GM19035 (cell line): ENCODE results near the gene CCDC149.
"Not testable (repeated sequence)": the region's sequence is repeated elsewhere in the genome, so short reads cannot be mapped to it uniquely, and the experiment has no call there.

ENCODE experiments used
- ATAC-seq: cut with Tn5 transposase; IDR thresholded peaks from one replicate; pipeline ENCODE4 v1.9.1; 2021; ENCODE audit not compliant: unreplicated experiment

The CCDC149 gene

DNA sequence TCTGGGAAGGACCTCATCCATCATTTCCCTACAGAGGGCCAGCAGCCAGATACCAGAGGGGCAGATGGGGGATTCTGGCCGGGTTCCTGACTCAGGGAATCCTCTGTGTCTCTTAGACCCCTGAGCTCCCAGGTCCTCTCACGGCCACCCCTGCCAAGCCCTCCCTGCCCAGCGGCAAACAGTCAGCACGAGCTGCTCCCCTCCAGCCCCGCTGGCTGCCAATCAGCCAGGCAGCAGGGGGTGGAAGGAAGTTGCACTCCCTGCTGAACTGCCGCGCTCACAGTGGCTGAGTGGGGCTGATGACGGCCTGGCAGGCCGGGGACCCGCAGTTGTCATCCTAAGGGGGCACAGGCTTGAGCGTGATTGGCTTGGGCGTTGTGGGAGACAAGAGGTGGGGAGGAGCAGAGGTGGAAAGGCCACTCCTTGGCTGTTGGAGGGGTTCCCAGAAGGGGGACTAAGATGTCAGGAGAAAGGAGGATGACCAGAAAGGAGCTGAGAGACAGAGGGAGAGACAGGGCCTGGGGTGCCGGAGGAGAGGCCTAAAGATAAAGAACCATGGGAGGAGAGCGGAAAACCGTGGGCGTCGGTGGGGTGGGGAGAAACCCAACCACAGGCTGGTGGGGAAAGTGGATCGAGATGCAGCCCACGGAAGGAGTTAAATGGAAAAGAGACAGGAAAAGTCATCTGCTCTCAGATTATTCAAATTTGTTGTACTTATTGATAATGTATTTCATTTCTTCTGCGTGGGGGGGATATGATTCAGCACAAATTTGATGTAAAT is 4.4 kb upstream of the CCDC149 start:
- no peak for ATAC-seq

GRCh38 chr4:24915121-24915922 is 2.5 kb upstream of the CCDC149 start:
- no peak for ATAC-seq

DNA sequence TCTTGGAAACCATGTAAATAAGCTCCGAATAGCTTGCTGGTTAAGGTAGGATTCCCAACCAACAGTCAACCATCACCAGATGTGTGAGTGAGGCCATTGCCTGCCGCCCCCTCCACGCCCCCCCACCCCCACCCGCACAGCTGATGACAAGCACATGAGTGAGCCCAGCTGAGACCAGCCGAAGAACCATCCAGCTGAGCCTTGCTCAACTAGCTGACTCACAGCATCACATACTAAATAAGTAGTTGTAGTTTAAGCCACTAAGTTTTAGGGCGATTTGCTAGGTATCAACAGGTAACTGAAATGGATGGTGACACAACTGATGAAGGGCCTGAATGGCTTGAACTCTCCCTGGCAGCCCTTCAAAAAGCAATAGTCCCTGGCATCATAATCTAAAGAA is 1.6 kb upstream of the CCDC149 start:
- ATAC-seq, result no peak

GRCh38 chr4:24913119-24913485 is 260 bp upstream of the CCDC149 start:
- no peak for ATAC-seq

DNA sequence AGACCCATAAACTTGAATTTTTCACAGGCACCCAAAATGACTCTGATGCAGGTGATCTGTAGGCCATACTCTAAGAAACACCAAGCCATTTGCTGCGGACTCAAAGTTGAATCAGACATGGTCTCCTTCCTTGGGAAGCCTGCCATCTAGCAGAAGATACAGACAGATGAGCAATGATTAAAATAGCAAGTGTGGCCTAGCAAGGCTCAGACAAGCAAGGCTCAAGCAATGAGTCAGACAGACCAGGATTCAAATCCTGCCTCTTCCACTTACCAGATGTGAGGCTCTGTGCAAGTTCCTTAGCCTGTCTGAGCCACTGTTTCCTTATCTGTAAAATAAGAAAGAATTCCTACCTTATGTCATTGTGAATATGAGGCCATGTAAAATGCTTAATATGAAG is 2.3 kb downstream of the CCDC149 start:
- ATAC-seq, result no peak

GRCh38 chr4:24909606-24910005 is 3.2 kb downstream of the CCDC149 start:
- ATAC-seq, result not testable (repeated sequence)

GRCh38 chr4:24897639-24898038 is 15.2 kb downstream of the CCDC149 start:
- ATAC-seq, result no peak

- ATAC-seq, result no peak
These were observed 15.9 kb downstream of the CCDC149 start for GRCh38 chr4:24896977-24897376.

DNA sequence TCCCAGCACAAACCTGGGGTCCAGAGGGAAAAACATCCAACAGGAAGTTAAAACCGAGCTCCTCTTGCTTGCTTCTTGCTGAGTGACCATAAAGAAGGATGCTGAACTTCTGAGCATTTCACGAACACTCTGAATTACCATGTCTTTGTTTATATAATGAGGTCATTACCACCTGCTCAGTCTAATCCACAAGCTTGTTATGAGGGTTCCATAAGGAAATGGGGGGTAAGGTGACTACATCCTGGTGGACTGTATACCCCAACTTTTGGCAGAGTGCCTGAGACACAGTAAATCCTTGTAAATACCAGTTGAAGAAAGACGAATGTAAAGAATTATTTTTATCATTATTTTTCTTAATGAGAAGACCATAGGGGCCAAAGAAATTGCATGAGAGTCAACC is 16.8 kb downstream of the CCDC149 start:
- no peak for ATAC-seq

- no peak for ATAC-seq
These were observed 17.4 kb downstream of the CCDC149 start for GRCh38 chr4:24895461-24895860.

DNA sequence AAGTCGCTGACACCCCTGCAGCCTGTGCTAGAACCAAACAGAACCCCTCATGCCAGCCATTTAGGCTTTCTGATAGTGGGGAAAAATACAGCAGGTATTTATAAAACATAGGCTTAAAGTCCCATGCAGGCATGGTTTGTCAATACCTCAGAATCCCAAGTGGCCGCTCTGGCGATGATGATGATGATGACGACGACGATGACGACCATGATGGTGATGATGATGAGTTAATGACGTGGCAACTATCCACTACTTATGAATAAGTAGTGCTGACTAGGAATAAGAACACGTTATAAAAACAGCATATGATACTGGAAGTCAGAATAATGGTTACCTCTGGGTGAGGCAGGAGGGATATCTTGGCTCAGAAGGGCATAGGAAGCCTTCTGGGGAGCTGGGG is 18.0 kb downstream of the CCDC149 start:
- ATAC-seq, result no peak

- ATAC-seq, result no peak
These were observed 18.6 kb downstream of the CCDC149 start for GRCh38 chr4:24894243-24894642.

DNA sequence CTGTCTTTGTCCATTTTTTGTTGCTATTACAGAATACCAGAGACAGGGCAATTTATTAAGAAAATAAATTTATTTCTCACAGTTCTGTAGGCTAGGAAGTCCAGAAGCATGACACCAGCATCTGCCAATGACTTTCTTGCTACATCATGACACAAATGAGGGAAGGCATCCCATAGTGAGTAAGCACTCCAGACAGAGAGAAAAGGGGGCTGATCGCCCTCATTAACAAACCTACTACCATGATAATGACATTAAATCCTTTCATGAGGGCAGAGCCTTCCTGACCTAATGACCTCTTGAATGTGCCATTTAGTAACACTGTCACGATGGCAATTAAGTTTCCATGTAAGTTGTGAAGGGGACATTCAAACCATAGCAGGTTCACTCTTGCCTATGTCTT is 20.1 kb downstream of the CCDC149 start:
- no peak for ATAC-seq

GRCh38 chr4:24892278-24892677 is 20.6 kb downstream of the CCDC149 start:
- ATAC-seq, result no peak

GRCh38 chr4:24890561-24891126 is 22.2 kb downstream of the CCDC149 start:
- no peak for ATAC-seq

- ATAC-seq, result no peak
These were observed 22.9 kb downstream of the CCDC149 start for GRCh38 chr4:24889991-24890390.

DNA sequence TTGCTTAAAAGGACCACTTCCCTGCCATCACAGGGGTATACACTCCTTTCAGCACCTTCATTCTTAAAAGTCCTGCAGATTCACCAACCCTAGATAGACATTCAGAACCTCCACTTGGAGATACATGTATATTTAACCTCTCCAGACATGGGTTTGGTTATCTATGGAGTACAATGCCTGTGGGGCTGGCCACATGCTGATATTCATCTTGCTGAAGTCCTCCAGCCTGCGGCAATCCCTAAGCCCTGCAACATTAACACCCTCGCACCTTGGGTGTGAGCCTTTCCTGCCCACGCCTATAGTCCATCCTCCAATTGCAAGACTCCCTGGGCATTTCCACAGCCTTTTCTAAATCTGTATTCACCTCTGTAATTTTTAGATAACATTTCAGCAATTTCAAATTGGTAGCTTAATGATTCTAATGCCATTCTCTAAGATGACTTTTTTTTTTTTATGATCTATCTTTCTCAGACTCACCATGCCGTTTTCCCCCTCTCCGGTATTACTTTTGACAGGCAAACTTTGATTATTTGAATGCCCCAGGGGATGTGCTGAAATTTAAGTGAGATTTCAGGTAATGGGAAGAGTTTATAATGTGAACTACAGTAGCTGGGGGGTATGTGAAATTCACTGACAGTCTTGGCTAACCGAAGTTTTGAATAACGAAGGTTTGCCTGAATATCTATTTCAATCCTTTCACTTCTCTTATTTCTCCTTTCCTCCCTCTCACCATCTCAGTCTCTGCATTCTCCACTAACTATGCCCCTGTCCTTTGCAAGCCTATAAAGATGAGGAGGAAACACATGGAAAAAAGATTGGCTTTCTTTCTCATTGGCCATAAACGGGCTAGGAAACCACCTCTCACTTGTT is 24.1 kb downstream of the CCDC149 start:
- no peak for ATAC-seq

- no peak for ATAC-seq
These were observed 24.9 kb downstream of the CCDC149 start for GRCh38 chr4:24887881-24888430.

- no peak for ATAC-seq
These were observed 26.2 kb downstream of the CCDC149 start for GRCh38 chr4:24886596-24886995.

DNA sequence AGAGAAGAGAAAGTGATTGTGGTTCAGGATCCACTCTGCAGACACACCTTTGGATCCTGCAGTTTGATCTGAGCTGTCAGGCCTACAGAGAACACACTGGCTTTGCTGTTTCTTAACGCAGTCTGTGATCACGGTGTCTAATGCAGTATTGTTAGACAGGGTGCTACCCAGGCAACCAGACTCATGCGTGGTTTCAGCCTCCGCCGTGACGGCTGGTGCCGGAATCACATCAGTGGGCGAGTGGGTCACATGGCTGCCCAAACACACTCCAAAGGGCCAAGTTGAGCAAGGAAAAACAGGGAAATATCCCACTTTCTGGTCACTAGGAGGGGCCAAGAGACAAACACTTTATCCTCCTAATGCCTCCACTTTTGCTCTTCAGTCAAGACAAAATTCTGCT is 27.5 kb downstream of the CCDC149 start:
- ATAC-seq, result no peak

GRCh38 chr4:24884902-24885301 is 27.9 kb downstream of the CCDC149 start:
- ATAC-seq, result no peak
